Stimulated activated CD8-positive, alpha-beta memory T cell treated with anti-CD3 and anti-CD28 coated beads, Interleukin-12 subunit alpha, Interleukin-12 subunit beta, amount 100 ng/mL, for 4 hours (primary cell): ENCODE results near the gene BCS1L.

ENCODE experiments used
- DNase-seq: peaks from one replicate; pipeline ENCODE4 v3.0.0-alpha.2; 2020; ENCODE audit warnings: low read depth

BCS1L gene

DNA sequence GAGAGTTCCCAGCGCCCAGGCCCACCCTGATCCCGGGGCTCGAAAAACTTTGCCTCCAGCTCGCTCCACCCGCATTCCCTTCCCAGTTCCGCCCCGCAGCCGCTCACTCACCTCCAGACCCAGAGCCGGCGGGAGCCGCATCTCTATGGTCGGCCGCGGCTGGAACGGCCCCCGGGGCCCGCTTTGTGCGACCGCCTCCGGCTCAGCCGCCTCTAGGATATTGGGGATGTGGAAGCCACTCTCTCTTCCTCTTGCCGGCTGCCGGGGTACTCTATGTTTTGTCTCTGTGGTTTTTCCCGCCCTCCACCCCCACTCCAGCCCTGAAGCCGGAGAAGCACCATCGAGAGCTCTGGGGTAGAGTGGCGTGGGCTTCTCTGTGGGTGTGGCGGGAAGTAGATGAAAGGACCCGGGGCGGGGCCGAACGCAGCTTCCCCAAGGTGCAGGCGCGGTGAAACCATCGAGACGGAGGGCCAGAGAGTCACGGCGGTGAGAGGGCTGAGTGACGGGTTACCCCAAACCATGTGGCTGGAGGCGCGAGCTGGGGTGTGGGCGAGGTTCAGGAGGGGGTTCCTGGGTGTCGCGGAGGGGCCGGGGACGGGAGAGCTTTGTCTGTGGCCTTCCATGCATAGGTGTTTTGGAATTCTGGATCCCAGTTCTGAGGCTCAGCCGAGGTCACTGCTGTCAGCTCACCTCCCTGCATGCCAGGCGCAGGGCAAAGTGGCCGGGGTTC lies at the start of gene BCS1L, which contains the start of gene ZNF142:
Gene BCS1L (plus strand): TSS at position 426 of the 730 bp plus-strand sequence. CDS start 1,305 bp downstream, outside the sequence.
Gene ZNF142 (minus strand): TSS at position 366 of the 730 bp plus-strand sequence. CDS start 3,194 bp downstream, outside the sequence.
- peak; percentile 89 for DNase-seq

GRCh38 chr2:218615868-218616315 lies 43.6 kb upstream of the BCS1L start:
- no peak for DNase-seq

- DNase-seq: no peak
Observed at GRCh38 chr2:218618102-218618860, 41.2 kb upstream of the BCS1L start.

DNA sequence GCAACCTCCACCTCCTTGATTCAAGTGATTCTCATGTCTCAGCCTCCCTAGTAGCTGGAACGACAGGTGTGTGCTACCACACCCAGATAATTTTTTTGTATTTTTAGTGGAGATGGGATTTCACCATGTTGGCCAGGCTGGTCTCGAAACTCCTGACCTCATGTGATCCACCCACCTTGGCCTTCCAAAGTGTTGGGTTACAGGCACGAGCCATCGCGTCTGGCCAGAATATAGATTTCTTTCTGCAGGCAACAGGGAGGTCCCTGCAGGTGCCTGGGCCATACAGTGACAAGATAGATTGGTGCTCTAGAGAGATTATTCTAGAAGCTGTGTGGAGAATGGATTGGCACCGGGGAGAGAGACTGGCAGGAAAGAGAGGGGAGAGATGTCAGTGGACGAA lies 38.5 kb upstream of the BCS1L start:
- no peak for DNase-seq

GRCh38 chr2:218622606-218623365 lies 36.7 kb upstream of the BCS1L start:
- no peak for DNase-seq

DNA sequence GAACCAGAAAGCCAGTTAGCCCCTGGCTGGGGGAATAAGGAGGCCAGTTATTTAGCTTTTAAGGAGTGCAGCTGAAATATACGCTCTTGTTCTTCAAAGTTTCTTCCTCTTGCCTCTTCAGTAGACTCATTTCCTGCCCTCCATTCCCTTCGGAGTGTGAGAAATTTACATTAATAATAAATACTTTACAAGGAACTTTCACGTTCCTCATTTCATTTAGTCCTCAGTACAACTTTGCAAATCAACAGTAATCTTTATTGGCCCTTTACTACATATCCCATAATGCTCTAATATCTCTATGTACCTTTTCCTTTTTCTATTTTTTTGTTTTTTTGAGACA lies 36.1 kb upstream of the BCS1L start:
- DNase-seq: no peak

DNA sequence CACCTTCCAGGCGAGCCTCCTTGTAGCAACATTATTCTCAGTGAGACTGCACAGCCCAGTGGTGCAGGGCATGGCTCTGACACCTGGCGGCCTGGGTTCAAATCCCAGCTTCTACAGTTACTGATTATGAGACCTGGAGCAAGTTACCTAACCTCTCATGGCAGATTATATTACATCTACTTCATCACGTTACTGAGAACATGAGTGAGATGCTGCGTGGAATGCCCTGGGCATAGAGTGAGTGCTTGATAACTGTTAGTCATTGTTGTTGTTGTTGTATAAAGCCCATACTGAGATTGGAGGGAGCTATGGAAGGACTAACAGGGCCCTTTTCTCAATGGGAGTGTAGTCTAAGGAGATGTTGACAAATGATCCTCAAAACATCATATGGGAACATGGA lies 33.1 kb upstream of the BCS1L start:
- DNase-seq: no peak

GRCh38 chr2:218627939-218628338 lies 31.5 kb upstream of the BCS1L start:
- no peak for DNase-seq

DNA sequence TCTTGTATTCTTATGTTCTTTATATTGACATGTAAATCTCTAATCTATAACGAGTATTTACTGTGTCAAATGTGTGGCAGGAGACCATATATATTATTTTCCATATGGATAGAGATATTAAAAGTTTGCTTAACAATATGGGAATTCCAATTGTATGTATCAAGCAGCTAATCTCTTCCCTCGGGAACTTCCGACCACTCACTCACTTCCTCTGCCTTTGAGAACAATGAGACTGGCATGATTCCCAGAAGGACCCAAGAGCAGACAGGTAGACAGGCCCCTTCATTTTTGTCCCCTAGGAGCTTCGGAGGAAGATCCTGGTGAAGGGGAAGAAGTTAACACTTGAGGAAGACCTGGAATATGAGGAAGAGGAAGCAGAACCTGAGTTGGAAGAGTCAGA lies 27.6 kb upstream of the BCS1L start:
- DNase-seq: no peak

DNA sequence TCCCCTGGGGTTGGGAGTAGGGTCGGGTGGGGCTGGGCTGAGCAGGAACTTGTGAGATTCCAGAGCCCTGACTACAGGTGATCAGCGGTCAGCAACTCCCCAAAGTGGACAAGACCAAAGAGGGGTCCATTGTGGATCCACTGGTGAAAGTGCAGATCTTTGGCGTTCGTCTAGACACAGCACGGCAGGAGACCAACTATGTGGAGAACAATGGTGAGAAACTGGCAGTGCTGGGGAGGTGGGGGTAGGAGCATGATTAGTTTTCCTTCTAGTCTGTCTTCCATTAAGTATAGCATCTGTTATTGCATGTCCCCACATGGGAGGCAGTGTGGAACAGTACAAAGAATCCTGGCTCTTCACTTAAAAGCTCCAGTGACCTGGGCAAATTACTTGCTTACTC lies 23.8 kb upstream of the BCS1L start:
- no peak for DNase-seq

- no peak for DNase-seq
Observed at GRCh38 chr2:218638372-218638771, 21.1 kb upstream of the BCS1L start.

DNA sequence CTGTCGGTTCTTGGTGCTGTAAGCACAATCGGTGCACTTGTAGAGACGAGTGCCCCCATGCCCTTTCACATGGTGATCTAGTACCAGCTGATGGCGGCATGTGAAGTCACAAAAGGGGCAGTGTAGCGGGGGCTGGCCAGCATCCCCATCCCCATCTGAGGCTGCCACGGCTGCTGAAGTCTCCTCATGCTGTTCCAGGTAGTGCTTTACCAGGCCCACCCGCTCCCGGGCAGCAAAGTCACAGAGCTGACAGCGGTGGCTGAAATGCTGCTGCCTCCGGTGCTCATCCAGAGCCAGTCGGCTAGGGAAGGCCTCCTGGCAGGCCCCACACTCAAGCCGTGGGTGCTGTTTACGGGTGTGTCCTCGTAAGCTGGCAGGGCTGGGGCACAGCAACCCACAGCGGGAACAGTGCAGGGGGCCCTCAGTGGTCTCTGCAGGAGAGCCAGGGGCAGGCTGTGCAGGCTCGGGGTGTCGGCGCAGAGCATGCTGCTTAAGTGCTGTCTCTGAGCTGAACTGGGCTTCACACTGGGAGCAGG lies 17.3 kb upstream of the BCS1L start:
- no peak for DNase-seq

- no peak for DNase-seq
Observed at GRCh38 chr2:218642786-218643185, 16.7 kb upstream of the BCS1L start.

GRCh38 chr2:218643751-218644310 lies 15.7 kb upstream of the BCS1L start:
- no peak for DNase-seq

- DNase-seq: no peak
Observed at GRCh38 chr2:218644721-218645120, 14.8 kb upstream of the BCS1L start.

- no peak for DNase-seq
Observed at GRCh38 chr2:218645126-218645525, 14.4 kb upstream of the BCS1L start.

DNA sequence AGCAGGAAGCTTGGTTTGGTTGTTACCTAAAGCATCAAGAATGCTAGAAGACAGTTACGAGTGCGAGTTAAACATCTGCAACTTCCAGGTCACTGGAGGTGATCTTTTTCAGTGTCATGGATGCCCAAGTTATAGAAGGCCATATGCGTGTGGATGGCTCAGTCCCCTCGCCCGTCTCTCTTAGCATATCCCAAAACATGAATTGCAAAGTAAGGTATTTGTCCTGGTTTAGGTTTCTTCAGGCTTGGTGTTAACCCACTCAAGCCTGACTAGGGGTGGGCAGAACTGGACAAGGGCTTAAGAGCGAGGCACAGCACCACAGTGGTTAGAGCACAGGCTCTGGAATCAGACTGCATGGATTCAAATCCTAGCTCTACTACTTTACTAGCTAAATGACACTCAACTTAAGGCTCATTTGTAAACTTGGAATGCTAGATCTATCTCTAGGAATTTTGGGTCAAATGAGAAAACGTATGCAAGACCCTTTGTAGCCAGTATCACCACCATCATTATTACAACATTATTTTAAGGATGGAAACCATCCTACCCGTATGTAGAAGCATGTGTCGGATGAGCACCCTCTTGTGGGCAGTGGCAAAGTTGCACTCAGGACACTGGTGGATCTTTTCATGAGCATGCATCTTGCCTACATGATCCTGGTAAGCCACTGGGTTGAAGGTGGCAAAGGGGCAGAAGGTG lies 11.2 kb upstream of the BCS1L start:
- DNase-seq: no peak

DNA sequence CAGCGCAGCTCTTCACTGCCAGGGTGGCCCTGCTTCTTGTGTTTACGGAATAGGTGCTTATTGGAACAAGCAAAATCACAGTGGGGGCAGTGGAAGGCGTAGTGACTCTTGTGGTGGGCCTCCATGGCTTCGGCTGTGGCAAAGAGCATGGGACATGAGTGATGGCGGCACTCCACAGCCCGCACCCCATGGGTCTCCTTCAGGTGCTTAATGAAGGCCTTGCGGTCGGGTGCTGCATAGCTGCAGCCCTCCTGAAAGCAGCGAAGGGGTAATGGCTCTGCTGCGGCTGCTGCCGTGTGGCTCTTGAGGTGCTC lies 10.7 kb upstream of the BCS1L start:
- DNase-seq: no peak

- DNase-seq: no peak
Observed at GRCh38 chr2:218655751-218656150, 3.7 kb upstream of the BCS1L start.

DNA sequence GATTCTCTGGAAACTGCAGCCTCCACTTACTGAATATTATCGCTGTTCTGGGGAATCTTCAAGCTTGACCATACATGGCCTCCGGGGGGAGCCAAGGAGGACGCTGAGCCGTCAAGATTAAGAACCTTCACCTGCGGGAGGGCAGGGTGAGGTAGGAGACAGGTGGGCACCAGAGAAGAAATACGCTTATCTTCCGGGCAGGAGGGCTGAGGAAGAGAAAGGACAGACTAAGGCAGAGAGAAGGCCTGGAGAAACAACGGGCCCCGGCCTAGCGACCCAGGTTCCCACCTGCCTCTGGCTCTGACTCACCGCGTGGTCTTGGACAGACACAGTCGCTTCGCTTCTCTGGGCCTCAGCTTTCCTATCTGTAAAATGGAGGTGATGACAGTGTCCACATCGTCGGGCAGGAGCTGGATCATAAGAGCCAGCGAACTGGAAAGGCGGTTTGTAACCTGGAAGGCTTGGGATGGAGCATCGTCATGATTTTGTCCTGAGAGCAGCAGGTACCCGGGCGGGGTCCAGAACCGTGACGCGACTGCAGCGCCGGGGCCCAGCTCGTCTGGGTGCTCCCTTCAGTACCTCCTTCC lies 719 bp upstream of the BCS1L start:
- peak; percentile 8 for DNase-seq

GRCh38 chr2:218659988-218660358 lies 490 bp downstream of the BCS1L start:
- no peak for DNase-seq
